NB4 (cell line): ENCODE results near the gene PARD3.

ENCODE experiments used
- DNase-seq: peaks from one replicate; pipeline ENCODE4 v3.0.0; 2010; ENCODE audit warnings: low read depth
- H3K4me3 ChIP-seq: one replicate; pipeline ENCODE4 v1.5.1; 2011; ENCODE audit warnings: mild to moderate bottlenecking, low read depth, low read length, moderate library complexity
- CTCF ChIP-seq: IDR thresholded peaks from one replicate; pipeline ENCODE4 v1.5.1; 2012; ENCODE audit warnings: low read depth, low read length
- MAX ChIP-seq: IDR thresholded peaks from 2 replicates; pipeline ENCODE4 v1.6.1; 2011; ENCODE audit warnings: low read depth, low read length
- MYC ChIP-seq: IDR thresholded peaks from 2 replicates; pipeline ENCODE4 v1.6.1; 2011; ENCODE audit warnings: low read depth, low read length
- POLR2A ChIP-seq: IDR thresholded peaks from 2 replicates; pipeline ENCODE4 v1.6.1; 2011; ENCODE audit warnings: mild to moderate bottlenecking; ENCODE audit not compliant: insufficient read length; ENCODE audit errors: extremely low read depth

Gene PARD3

GRCh38 chr10:34786464-34786863 lies 28.6 kb downstream of the PARD3 start:
- no peak for TF ChIP-seq CTCF
- TF ChIP-seq MAX: no peak
- no peak for TF ChIP-seq MYC
- TF ChIP-seq POLR2A: no peak
- H3K4me3 ChIP-seq: no peak overlapping the region
- DNase-seq: no peak

- no peak for DNase-seq
- H3K4me3 ChIP-seq: no peak overlapping the region
- TF ChIP-seq POLR2A: no peak
- TF ChIP-seq CTCF: no peak
- TF ChIP-seq MYC: no peak
- no peak for TF ChIP-seq MAX
These were observed 33.4 kb downstream of the PARD3 start for GRCh38 chr10:34781711-34782110.

- peak; percentile 76 for DNase-seq
- H3K4me3 ChIP-seq: peak overlapping the region; percentile 35
- TF ChIP-seq POLR2A (no peak), MAX (no peak), MYC (no peak), CTCF (no peak)
These were observed 34.2 kb downstream of the PARD3 start for GRCh38 chr10:34780818-34781380.

GRCh38 chr10:34778237-34778636 lies 36.9 kb downstream of the PARD3 start:
- no peak overlapping the region for H3K4me3 ChIP-seq
- TF ChIP-seq CTCF: no peak
- no peak for TF ChIP-seq POLR2A
- no peak for TF ChIP-seq MAX
- DNase-seq: no peak

GRCh38 chr10:34776090-34776690 lies 38.9 kb downstream of the PARD3 start:
- no peak for TF ChIP-seq POLR2A
- no peak for TF ChIP-seq MYC
- TF ChIP-seq MAX: 0 out of 2 replicates have a peak, but pooled peaks have one; percentile 13
- TF ChIP-seq CTCF: no peak
- no peak for DNase-seq
- H3K4me3 ChIP-seq: no peak overlapping the region
